HG03045 (cell line): Measurements from ENCODE around the gene CRIP3.

Source experiments
- ATAC-seq: cut with Tn5 transposase; IDR thresholded peaks from one replicate; pipeline ENCODE4 v1.9.1; 2021; ENCODE audit warnings: mild to moderate bottlenecking, moderate library complexity; ENCODE audit not compliant: unreplicated experiment

Gene CRIP3

DNA sequence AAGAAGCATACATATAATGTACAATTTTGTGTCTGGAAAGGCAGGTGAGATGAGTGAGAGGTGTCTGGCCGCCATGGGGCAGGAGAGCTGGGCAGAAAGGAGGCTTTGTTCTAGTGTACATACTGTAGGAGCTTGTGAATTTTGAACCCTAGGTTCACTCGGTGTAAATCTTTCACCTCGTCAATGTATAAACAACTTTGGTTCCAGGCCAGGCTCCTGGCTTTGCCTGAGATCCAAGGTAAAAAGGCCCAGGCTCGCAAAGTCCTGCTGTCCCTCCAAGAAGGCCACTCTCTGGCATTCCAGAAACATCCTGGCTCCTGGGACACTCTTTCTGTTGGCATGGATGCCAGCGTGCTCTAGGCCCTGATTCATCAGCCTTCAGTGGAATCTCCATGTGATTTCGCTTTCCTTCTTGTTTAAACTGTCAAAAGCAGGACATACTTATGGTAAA lies 17.7 kb downstream of the CRIP3 start:
- ATAC-seq, result no peak

DNA sequence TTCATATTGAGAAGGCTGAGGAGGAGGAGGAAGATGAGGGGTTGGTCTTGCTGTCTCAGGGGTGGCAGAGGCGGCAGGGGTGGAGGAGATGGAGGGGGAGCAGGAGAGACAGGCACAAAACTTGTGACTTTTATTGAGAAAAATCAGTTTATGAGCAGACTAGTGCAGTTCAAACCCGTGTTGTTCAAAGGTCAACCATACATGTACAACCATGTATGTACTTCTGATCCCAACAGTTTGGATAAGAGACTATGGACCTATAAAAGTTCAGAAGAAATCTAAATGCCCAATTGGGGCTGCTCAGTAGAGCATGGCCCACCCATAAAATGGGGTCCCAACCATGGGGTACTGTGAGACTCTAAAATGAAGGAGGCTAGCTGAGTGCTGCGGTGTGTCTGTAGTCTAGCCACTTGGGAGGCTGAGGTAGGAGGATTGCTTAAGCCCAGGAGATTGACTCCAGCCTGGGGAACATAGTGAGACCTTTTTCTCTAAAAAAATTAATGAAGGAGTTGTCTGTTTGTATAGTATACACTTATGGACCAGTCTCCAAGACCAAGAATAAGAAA lies 18.2 kb downstream of the CRIP3 start:
- no peak for ATAC-seq

DNA sequence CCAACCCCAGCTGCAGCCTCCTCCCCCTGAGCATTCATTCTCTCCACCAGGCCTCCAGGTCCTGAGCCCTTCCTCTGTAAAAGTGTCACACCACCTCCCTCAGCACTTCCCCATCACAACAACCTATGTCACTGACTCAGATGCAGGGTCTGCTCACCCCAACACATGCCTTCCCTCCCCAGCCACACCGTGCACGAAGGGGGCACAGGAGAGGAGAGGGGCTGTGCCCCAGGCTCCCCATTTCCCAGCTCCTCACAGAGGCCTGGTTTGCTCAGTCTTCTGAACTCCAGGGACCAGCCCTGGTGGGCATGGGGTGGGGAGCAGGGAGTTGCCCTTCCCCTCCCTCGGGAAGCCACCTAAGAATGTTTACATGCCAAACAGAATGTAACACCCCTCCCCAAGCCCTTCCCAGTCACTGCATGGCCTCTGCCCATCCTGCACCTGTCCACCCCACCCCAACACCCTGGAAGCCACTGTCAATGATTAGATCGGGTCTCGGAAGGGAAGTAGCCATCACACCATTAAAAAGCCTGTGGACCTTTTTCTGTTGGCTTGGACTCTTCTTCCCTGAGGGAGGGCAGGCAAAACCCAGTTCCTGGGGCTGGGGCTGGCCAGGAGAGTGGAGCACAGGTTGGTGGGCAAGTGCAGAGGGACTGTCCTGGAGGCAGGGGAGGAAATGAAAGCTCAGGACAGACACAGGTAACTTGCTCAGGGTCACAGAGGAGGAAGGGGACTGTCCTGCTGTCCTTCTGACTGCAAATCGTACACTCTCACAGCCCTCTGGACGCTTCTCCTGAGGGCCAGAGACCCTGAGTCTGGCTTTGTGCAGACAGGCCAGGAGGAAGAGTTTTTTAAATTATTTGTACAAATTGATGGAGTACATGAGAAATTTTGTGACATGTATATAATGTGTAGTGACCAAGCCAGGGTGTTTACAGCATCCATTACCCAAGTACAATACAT lies 20.6 kb downstream of the CRIP3 start:
- no peak for ATAC-seq

DNA sequence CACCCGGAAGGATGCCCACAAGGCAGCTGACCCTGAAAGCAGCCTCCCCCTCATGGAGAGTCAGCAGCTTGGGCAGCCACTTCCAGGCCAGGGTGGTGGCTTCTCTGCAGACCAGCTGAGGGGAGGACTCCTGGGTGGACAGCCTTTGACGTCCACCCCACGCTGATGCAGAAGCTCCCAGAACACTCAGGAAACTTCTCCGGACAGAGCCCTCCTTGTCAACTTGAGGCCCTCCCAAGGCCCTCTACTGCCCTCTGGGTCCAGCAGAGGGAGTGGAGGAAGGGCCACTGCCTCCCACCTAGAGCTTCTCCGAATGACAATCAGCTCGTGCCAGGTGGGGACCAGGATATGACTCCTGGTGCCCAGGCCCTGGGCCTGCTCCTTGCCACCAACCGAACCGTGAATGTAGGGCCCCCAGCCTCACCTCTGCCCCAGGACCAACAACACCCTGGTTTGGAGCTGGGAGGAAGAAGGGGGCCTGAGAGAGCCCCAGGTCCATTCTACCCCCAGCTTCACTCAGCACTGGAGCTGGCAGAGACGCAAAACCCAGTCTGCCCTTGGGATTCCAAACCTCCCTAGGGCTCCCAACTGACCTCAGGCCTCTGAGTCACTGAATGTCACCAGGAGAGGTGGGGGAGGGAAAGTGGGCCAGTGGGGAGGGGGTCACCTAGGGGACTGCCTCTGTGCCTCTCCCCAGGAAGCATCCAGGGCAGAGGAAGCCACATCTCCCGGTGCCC lies 21.5 kb downstream of the CRIP3 start:
- ATAC-seq, result no peak

DNA sequence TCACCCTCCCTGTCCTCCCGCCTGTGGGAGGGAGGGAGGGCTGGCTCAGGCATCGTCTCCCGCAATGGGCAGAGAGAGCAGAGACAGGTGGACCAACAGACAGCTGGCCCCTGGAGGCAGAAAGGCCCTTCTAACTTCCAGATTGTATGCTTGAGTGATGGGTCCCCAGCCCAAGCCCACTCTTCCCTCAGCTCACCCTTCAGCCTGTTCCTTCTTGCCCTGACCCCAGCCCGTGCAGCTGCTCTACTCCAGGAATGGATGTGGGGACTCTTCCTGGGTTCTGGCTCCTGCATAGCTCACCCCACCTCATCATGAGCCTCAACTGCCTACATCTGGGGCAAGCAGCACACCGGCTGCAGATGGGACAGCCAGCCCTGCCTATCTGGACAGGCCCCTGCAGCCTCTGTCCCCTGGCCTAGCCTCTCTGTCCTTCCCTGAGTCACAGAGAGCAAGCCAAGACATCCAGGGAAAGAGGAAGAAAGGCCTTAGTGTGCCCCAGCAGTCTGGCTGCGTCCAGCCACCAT lies 22.1 kb downstream of the CRIP3 start:
- no peak for ATAC-seq

DNA sequence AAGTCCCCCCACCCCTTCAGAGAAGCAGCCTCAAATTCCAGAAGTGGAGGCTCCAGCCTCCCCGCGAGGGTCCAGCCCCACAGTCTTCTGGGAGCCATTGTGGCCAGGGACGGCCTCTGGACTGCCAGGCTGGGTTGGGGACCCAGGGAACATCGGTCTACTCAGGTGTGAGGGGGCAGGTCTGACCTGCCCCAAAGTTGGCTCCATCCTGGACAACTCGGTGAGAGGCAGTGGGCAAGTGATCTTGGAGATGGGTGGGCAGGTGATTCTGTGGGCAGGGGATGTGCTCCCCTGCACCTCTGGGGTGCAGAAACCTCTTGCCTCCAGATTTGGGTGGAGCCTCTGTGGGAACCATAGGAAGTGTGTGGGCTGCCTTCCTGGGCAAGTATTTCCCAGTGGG lies 22.8 kb downstream of the CRIP3 start:
- ATAC-seq, result no peak

DNA sequence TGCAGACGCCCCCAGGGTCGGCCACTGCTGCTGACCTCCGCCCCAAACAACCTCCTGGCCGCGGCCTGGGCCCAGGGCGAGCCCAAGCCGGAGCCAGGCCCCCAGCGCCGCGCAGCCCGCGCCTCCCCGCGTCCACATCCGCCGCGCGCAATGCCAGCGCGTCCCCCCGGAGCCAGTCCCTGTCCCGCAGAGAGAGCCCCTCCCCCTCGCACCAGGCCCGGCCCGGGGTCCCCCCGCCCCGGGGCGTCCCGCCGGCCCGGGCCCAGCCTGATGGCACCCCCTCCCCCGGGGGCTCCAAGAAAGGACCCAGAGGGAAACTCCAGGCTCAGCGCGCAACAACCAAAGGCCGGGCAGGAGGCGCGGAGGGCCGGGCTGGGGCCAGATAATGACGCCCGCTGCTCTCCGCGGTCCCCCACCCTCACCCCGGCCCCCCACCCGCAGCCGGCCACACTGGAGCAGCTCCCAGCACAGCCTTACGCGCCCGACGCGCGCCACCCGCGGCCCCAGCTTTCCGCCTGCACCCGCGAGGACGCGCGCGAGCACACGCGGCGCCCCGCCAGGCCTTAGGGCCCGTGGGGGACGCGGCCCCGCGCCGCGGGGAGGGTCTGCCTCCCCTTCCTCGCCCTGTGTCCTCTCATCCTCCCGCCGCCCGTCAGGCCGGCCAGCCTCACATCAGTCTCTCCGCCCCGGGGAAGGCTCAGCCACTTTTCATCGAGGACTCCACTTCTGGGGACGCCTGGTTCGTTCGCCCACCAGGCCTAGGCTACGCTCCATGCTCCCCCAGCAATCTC lies 23.4 kb downstream of the CRIP3 start:
- no peak for ATAC-seq

DNA sequence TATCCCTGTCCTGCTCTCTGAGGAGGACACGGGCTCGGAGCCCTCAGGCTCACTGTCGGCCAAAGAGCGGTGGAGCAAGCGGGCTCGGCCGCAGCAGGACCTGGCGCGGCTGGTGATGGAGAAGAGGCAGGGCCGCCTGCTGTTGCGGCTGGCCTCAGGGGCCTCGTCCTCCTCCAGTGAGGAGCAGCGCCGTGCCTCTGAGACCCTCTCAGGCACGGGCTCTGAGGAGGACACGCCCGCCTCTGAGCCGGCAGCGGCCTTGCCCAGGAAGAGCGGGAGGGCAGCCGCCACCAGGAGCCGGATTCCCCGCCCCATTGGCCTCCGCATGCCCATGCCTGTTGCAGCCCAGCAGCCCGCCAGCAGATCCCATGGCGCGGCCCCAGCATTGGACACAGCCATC lies 24.7 kb downstream of the CRIP3 start:
- ATAC-seq, result no peak

DNA sequence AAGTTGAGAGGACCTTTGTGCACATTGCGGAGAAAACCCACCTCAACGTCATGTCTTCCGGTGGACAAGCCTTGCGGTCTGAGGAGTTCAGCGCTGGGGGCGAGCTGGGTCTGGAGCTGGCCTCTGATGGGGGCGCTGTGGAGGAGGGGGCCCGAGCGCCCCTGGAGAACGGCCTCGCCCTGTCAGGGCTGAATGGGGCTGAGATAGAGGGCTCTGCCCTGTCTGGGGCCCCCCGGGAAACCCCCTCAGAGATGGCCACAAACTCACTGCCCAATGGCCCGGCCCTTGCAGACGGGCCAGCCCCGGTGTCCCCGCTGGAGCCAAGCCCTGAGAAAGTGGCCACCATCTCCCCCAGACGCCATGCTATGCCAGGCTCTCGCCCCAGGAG lies 25.1 kb downstream of the CRIP3 start:
- ATAC-seq, result no peak

DNA sequence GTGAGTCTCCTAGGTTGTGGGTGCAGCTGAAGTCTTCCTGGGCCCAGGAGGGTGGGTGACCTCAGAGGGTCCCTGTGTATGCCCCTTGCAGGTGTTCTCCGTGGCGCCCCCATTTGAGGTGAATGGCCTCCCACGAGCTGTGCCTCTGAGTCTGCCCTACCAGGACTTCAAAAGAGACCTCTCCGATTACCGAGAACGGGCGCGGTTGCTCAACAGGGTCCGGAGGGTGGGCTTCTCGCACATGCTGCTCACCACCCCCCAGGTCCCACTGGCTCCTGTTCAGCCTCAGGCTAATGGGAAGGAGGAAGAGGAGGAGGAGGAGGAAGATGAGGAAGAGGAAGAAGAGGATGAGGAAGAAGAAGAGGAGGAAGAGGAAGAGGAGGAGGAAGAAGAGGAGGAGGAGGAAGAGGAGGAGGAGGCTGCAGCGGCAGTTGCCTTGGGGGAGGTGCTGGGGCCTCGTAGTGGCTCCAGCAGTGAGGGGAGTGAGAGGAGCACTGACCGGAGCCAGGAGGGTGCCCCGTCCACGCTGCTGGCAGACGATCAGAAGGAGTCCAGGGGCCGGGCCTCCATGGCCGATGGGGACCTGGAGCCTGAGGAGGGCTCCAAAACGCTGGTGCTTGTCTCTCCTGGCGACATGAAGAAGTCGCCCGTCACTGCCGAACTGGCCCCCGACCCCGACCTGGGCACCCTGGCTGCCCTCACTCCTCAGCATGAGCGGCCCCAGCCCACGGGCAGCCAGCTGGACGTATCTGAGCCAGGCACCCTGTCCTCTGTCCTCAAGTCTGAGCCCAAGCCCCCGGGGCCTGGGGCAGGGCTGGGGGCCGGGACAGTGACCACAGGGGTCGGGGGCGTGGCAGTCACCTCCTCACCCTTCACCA lies 25.8 kb downstream of the CRIP3 start:
- ATAC-seq, result no peak

DNA sequence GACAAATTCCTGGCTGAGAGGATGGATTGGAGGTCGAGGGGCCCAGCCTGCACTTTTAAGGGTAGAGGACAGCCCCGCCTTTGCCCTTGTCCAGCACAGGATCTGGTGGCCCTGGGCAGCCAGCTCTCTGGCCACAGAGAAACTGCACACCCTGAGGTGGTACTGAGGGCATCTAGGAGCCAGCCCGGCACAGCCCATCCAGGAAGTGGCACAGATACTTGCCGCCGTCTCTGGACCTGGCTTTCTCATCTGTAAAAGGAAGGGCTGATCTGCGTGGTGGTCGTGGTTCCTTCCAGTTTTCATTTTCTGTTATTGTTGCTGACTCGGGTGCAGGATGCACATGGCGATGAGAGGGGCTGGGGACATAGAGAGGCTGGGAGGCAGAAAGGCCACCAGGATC lies 26.6 kb downstream of the CRIP3 start:
- ATAC-seq, result no peak

DNA sequence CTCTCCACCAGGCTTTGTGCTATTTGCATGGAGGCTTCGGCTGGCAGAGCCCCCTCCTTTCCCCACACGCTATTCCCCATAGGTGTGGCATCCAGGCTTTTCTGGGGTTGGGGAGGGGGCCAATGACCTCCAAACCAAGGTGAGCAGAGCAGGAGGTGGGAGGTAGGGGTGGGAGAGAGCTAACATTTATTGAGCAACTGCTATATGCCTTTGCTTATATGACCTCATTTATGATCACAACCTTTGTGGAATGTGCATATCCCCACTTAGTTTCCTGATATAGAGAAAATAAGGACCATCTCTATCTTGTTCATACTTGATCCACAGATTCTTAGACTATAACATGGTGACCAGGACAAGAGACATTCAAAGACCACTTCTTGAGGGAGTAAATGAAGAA lies 28.4 kb downstream of the CRIP3 start:
- no peak for ATAC-seq

DNA sequence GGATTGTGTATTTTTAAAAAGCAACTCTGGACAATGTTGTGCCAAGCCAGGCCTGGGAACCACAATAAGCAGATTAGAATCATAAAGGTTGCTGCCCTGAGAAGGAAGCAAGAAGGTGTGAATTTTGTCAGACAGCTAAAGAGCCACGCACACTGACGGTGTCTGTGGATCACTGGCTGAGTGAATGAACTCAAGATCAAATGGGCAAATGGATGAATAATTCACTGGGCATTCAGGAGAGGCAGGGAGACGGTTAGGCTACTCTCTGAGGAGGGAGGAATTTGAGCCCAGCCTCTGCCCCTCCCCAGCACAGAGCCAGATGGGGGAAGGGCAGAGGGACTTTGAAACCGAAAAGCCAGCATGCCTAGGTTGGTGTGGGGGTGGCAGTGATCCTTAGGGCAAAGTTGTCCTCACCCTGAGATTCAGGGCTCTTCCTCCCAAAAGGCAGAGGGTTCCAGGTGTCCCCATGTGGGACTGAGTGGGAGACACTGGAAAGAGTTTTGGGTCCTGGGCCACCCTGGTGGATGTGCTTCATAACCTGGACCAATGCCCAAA lies 30.0 kb downstream of the CRIP3 start:
- no peak for ATAC-seq

DNA sequence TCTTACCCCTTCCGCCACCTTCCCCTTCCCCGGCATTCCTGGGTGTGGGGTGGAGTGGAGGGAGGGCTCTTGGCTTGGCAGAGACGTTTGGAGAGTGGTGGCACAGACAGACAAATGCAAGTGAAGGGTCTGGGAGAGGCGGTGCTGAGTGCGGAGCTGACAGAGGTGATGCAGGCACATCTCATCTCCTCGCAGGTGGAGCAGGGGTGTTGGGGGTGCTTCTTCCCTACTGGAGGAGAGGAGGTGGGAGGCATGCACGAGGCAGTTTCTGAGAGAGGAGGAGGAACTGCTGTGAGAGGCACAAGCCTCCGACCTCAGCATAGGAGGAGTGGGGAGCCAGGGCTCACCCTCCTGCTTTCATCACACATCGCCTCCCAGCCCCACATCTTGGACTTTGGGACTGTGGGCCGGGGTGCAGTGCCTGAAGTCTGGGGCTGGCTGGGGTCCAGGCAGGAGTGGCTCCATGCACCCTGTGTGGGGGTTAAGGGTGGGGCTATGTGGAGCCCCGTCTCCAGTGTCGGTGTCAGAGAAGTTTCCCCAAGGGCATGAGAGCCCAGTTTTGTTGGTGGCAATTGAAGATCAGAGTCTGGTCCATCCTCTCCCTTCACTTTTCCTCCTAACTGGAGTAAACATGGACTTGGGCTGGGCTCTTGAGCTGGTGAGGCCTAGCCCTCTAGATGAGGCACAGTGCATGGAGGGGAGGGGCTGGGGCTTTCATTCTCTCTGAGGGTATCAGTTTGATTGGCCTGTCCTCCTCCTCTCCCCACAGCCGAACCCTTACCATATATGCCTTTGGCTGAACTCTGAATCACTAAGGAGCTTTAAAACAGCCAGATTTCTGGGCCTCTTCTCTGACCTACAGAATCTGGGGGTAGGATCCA lies 30.7 kb downstream of the CRIP3 start:
- no peak for ATAC-seq

DNA sequence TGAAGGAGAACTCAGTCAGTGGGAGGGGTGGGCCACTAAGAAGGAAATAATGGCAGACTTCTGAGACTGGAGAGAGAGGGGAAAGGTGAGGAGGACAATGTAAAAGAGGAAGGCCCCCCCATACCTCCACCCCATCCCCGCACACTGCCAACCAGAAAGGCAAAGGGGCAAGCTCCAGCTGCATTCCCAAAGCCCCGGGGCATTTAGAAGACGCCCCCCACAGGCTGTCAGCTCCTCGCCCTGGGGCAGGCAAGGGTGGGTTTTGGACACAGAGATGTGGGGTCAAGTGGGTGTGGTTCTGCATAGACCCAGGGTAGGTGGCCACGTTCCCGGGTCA lies 31.4 kb downstream of the CRIP3 start:
- no peak for ATAC-seq

DNA sequence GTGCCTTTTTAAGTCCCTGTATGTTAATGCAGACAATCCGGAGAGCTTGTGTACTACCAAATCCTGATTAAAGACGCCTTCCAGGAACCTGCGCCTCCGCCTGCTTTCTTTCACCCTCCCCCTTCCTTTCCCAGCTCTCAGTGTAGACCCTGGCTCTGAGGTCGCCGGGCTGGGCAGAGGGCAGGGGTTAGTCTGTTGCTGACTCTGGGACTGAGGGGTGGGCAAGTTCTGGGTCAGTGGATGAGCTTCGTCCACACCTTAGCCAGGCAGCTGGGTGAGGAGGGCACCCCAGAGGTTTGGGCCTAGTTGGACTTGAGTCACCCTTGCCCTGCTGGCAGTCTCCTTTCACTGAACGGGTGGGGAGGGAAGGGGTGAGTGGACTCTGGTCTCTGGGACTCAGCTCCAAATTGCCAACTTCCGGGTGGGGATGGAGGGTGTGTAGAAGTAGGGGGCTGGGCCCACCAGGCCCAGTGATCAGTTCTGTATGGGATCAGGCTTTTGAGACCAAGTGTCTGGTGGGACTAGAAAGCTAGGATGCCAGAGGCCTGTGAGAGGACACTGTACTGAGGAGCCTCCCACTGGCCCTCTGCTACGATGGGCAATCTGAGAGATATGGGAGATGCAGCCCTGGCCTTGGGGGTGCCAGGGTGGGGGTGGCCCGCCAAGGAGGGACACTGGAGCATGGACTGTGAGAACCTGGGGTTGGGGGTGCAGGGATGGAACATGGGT lies 31.9 kb downstream of the CRIP3 start:
- no peak for ATAC-seq

DNA sequence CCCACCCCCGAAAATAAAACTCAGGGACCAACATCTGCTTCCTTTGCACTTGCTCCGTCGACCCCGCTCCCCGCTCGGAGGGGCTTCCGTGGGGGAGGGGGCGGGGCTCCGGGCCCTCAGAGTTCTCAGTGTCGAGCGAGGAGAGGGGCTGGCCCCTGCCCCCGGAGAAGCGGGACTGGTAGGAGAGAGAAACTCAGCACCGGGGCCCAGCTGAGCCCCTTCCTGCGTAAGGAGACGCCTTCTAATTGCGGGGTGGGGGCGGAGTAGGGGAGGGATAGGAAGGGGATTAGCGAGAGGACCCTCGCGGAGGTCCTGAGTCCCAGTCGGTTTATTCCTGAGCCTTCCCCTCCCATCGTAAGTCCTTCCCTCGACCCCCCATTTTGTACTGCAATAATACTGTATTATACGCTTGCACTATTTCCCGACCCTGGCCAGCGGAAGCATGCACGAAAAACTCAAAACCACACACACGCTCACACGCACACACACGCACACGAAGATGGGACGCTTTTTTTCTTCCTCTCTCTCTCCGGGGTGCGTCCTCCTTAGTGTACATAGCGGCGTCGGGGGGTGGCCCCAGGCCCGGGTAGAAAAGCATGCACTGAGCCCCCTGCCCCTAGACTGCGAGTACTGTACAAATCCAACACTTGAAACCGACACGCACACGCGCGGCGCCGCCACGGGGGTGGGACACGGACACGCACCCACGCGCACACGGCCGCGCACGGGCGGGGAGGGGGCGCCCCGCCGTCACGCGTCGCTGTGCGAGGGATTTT lies 32.6 kb downstream of the CRIP3 start:
- ATAC-seq, result no peak
